NT2/D1 (cell line): ENCODE results near the gene GPR27.

Experiments
- DNase-seq: peaks from one replicate; pipeline ENCODE4 v3.0.0-alpha.2; 2011; ENCODE audit warnings: low read depth, low spot score
- H3K27me3 ChIP-seq: 2 replicates; pipeline ENCODE4 v1.6.0; 2011; ENCODE audit warnings: mild to moderate bottlenecking; ENCODE audit not compliant: insufficient read length, insufficient read depth
- H3K36me3 ChIP-seq: 2 replicates; pipeline ENCODE4 v1.6.1; 2011; ENCODE audit warnings: mild to moderate bottlenecking, low read length, mixed read lengths; ENCODE audit not compliant: insufficient read depth, insufficient read length
- H3K4me1 ChIP-seq: 2 replicates; pipeline ENCODE4 v1.5.1; 2011; ENCODE audit not compliant: insufficient read depth, insufficient read length
- H3K4me3 ChIP-seq: 2 replicates; pipeline ENCODE4 v1.5.1; 2011; ENCODE audit warnings: low read depth; ENCODE audit not compliant: insufficient read length
- H3K9ac ChIP-seq: 2 replicates; pipeline ENCODE4 v1.6.0; 2011; ENCODE audit warnings: low read depth; ENCODE audit not compliant: insufficient read length
- H3K9me3 ChIP-seq: 2 replicates; pipeline ENCODE4 v1.5.1; 2011; ENCODE audit warnings: mild to moderate bottlenecking, low read length; ENCODE audit not compliant: insufficient read depth
- SUZ12 ChIP-seq: IDR thresholded peaks from 2 replicates; pipeline ENCODE4 v1.6.1; 2011; ENCODE audit not compliant: insufficient read length, insufficient read depth; ENCODE audit errors: extremely low read depth
- YY1 ChIP-seq: IDR thresholded peaks from 2 replicates; pipeline ENCODE4 v1.6.1; 2011; ENCODE audit not compliant: insufficient read length, insufficient read depth
- ZNF274 ChIP-seq: IDR thresholded peaks from 2 replicates; pipeline ENCODE4 v1.6.1; 2011; ENCODE audit warnings: mild to moderate bottlenecking, low read depth, low read length

The GPR27 gene

DNA sequence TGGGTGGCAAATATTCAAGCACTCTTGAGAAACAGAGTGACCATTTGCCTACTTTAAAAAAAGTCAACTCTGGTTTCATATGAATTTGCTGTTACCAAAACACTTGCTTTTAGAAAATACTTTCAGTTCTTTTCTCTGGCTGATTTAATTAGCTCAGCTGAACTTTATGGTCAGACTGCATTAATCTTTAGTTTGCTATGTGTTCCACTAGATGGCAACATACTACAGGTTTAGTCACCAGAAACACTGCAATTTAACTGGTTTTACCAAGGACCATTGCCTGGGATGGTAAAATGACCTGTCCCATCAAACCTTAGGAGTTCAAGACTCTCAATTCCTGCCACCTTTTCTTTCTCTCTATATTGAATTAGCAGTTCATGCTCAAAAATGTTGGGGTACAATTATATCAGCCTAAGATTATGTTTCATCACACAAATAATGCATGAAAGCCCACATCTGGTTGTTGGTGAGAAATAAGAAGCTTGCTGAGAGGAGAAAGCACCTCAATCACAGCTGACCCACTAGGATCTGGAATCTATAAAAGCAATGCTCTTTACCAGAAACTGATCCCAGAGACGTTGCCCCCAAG lies 42.7 kb upstream of the GPR27 start:
- Histone ChIP-seq H3K9me3 (no peaks in the 10 kb centered on the region), H3K27me3 (no peaks in the 10 kb centered on the region), H3K9ac (no peak overlapping the region), H3K4me3 (no peak overlapping the region), H3K36me3 (no peaks in the 10 kb centered on the region), H3K4me1 (no peaks in the 10 kb centered on the region)
- TF ChIP-seq ZNF274 (no peak), YY1 (no peak), SUZ12 (no peak)
- no peak for DNase-seq

DNA sequence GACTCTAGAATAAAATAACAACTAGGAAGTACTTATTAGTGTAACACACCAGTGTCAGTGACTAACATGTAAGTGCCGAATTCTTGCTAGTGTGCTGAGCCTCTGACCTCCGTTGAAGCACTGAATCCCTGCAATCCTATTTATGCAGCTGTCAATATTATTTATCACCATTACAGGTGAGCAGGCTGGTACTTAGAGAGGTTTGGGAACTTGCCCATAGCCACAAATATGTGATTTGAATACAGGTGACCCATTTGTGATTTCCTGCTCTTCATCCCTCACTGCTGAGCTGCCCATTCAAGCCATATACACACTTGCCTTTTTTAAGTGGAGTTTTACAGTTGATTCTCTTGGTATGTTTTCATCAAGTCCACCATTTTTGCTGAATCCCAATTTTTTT lies 40.6 kb upstream of the GPR27 start:
- Histone ChIP-seq H3K36me3 (no peaks in the 10 kb centered on the region), H3K9me3 (no peaks in the 10 kb centered on the region), H3K9ac (no peak overlapping the region), H3K27me3 (no peaks in the 10 kb centered on the region), H3K4me1 (no peaks in the 10 kb centered on the region), H3K4me3 (no peak overlapping the region)
- TF ChIP-seq YY1: no peak
- no peak for TF ChIP-seq SUZ12
- no peak for TF ChIP-seq ZNF274
- DNase-seq: no peak

DNA sequence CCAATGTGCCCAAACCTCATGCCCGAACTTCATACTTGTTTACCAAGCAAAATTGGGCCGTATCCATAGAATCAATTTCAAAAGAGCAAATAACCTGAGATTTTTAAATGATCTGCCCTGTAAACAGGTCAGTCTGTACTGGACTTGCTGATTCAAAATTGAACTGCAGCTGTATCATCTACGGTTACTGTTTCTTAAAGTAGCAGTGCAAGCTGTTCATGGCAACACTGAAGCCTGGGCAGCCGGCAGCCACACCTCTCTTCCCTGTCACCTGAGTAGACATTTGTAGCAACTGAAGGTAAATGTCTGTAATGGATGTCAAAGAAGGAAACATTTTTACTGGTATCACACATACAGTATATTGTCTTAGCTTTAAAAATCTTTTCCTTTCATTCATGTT lies 39.1 kb upstream of the GPR27 start:
- no peak for TF ChIP-seq ZNF274
- TF ChIP-seq SUZ12: no peak
- TF ChIP-seq YY1: no peak
- peaks cover 5% of the 10 kb centered on the region for H3K36me3 ChIP-seq
- H3K9ac ChIP-seq: no peak overlapping the region
- no peaks in the 10 kb centered on the region for H3K27me3 ChIP-seq
- no peak overlapping the region for H3K4me3 ChIP-seq
- DNase-seq: no peak
- no peaks in the 10 kb centered on the region for H3K9me3 ChIP-seq
- H3K4me1 ChIP-seq: no peaks in the 10 kb centered on the region

DNA sequence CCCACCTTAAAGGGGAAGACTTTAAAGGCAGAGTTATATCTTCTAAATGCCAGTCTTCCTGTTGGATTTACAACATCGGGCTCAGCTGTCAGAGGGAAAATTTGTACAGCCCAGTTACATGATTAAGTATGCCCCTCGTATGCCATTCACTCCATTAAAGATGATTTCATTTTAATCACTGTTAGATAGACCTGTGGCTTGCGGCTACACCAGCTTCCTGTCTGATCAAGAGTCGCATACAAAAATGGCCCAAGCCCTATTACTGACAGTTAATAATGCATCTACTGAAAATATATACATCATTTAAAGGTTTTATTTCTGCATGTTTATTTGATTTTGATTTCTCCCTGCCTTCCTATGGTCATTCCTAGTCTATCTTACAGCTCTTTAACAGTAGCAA lies 35.6 kb upstream of the GPR27 start:
- H3K9me3 ChIP-seq: no peaks in the 10 kb centered on the region
- no peak for TF ChIP-seq YY1
- no peak for TF ChIP-seq SUZ12
- no peak for TF ChIP-seq ZNF274
- DNase-seq: no peak
- H3K9ac ChIP-seq: no peak overlapping the region
- H3K36me3 ChIP-seq: peaks cover 5% of the 10 kb centered on the region
- H3K4me1 ChIP-seq: no peaks in the 10 kb centered on the region
- peaks cover 4% of the 10 kb centered on the region for H3K27me3 ChIP-seq
- no peak overlapping the region for H3K4me3 ChIP-seq

DNA sequence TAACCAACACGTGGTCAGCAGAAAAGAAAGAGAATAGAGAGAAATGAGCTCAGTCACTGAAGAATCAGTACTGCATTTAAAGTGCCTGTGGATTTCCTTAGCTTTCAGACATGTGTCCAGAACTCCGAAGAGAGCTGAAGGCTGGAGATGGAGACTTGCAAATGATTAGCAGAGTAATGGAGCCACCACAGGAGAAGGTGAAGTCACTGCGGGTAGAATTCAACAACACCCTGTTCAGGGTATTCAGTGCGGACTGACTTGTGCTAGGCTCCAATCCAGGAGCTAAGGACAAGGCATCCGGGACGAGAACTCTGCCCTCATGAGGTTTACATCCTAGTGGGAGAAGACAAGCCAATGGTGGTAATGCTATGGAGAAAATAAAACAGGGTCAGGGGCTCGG lies 32.7 kb upstream of the GPR27 start:
- no peak for DNase-seq
- H3K9ac ChIP-seq: no peak overlapping the region
- no peak for TF ChIP-seq YY1
- no peak for TF ChIP-seq SUZ12
- TF ChIP-seq ZNF274: no peak
- no peak overlapping the region for H3K4me3 ChIP-seq
- peaks cover 5% of the 10 kb centered on the region for H3K36me3 ChIP-seq
- H3K4me1 ChIP-seq: no peaks in the 10 kb centered on the region
- H3K9me3 ChIP-seq: no peaks in the 10 kb centered on the region
- peaks cover 26% of the 10 kb centered on the region for H3K27me3 ChIP-seq

DNA sequence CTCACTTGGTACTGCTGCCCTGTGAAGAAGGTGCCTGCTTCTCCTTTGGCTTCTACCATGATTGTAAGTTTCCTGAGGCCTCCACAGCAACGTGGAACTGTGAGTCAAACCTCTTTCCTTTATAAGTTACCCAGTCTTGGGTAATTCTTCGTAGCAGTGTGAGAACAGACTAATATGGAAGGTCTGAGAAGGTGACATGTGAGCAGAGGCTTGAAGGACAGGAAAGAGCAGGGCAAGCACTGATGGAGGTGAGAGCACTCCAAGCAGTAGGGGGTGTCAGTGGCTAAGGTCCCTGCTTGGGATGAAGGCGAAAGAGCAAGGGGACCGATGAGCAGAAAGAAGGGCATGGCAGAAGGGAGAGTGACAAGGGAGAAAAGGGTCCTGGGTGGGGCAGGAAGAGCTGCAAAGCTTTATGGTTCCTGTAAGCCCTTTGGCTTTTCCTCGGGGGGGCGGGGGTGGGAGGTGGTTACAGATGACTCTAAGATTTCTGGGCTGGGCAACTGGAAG lies 32.0 kb upstream of the GPR27 start:
- no peak for TF ChIP-seq SUZ12
- TF ChIP-seq ZNF274: no peak
- TF ChIP-seq YY1: no peak
- Histone ChIP-seq H3K9ac (no peak overlapping the region), H3K4me1 (no peaks in the 10 kb centered on the region), H3K4me3 (no peak overlapping the region), H3K9me3 (no peaks in the 10 kb centered on the region), H3K36me3 (peaks cover 5% of the 10 kb centered on the region), H3K27me3 (peaks cover 26% of the 10 kb centered on the region)
- no peak for DNase-seq

DNA sequence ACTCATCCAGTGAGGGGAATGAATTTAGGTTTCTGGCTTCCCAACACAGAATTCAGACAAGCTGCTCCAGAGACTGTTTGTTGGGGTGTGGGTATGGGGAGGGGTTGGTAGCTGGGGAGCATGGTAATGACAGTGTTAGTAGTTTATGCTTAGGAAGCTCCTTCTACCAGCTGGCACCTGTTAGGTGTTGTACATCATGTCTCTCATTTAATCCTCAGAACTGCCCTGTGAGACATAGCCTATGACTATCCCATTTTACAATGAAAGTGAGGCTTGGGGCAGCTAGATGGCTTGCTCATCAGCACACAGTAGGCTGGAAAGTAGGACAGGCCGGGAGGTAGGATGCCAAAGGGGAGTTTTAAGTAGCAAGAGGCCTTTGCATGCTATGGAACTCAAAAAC lies 31.0 kb upstream of the GPR27 start:
- TF ChIP-seq ZNF274: no peak
- no peak for TF ChIP-seq YY1
- no peak for TF ChIP-seq SUZ12
- Histone ChIP-seq H3K4me1 (no peaks in the 10 kb centered on the region), H3K9ac (no peak overlapping the region), H3K36me3 (peaks cover 5% of the 10 kb centered on the region), H3K4me3 (no peak overlapping the region), H3K9me3 (no peaks in the 10 kb centered on the region), H3K27me3 (peaks cover 26% of the 10 kb centered on the region)
- no peak for DNase-seq
